Adipocyte (in vitro differentiated cells): ENCODE data around the gene CD177.
"Not testable (repeated sequence)": the region's sequence is repeated elsewhere in the genome, so short reads cannot be mapped to it uniquely, and the experiment has no call there.

Experiments used
- DNase-seq: peaks from one replicate; pipeline ENCODE4 v3.0.0-alpha.2; 2015; ENCODE audit warnings: low read depth
- H3K27me3 ChIP-seq: replicated peaks from 2 replicates; pipeline ENCODE4 v1.7.0; 2013; ENCODE audit warnings: mild to moderate bottlenecking, low read length, moderate library complexity; ENCODE audit not compliant: control insufficient read depth, insufficient read depth
- H3K36me3 ChIP-seq: 2 replicates; pipeline ENCODE4 v1.7.0; 2013; ENCODE audit warnings: low read length, mild to moderate bottlenecking, moderate library complexity; ENCODE audit not compliant: control insufficient read depth, insufficient read depth, severe bottlenecking
- H3K4me1 ChIP-seq: 2 replicates; pipeline ENCODE4 v1.7.0; 2013; ENCODE audit warnings: mild to moderate bottlenecking, low read length, moderate library complexity; ENCODE audit not compliant: control insufficient read depth, insufficient read depth
- H3K4me3 ChIP-seq: 2 replicates; pipeline ENCODE4 v1.7.0; 2013; ENCODE audit warnings: mild to moderate bottlenecking, low read length, moderate library complexity
- H3K9ac ChIP-seq: 2 replicates; pipeline ENCODE4 v1.7.0; 2013; ENCODE audit warnings: mild to moderate bottlenecking, low read length, moderate library complexity
- H3K9me3 ChIP-seq: 2 replicates; pipeline ENCODE4 v1.7.0; 2013; ENCODE audit warnings: mild to moderate bottlenecking, low read length, moderate library complexity; ENCODE audit not compliant: control insufficient read depth

CD177 gene

DNA sequence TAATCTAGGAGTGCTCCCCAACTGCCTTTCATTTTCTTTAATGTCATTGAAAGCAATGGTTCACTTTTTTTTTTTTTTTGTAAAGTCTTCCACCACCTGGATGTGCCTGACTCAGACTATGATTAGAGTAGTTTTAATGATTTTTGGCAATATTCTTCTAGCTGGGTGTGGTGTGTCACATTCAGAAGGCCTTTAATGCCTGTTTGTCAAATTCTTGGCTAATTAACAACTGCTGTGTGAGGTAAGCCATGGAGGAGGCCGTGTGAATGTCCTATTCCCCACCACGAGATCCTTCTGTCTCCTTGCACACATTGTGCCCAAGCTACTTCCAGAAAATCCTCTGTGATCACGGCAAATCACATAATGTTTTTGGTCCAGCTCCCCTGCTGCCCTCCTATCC lies 30.3 kb downstream of the CD177 start:
- H3K4me3 ChIP-seq, H3K27me3 ChIP-seq, H3K9me3 ChIP-seq, H3K4me1 ChIP-seq, H3K36me3 ChIP-seq, DNase-seq, H3K9ac ChIP-seq: not testable (repeated sequence)

GRCh38 chr19:43390903-43391551 lies 37.5 kb downstream of the CD177 start:
- H3K36me3 ChIP-seq, DNase-seq, H3K27me3 ChIP-seq, H3K9ac ChIP-seq, H3K9me3 ChIP-seq, H3K4me1 ChIP-seq, H3K4me3 ChIP-seq: not testable (repeated sequence)

DNA sequence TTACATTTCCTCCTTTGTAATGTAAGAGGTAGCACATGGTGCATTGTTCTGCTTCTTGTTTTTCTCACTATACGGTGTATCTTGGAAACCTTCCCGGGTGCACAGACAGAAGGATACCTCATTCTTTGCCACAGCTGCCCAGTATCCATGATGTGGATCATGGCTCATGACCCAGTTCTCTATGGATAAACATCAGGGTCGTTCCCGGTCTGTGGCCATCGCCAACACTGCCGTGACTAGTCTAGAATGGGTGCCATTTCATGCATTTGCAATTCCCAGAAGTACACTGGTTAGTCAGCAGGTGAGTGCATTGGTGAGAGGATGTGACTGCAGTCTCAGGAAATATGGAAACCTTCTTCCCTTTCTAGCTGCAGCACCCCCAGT lies 38.1 kb downstream of the CD177 start:
- not testable (repeated sequence) for DNase-seq, H3K27me3 ChIP-seq, H3K9ac ChIP-seq, H3K4me1 ChIP-seq, H3K4me3 ChIP-seq, H3K9me3 ChIP-seq, H3K36me3 ChIP-seq

- not testable (repeated sequence) for H3K4me1 ChIP-seq, H3K9ac ChIP-seq, H3K36me3 ChIP-seq, H3K27me3 ChIP-seq, H3K9me3 ChIP-seq, DNase-seq, H3K4me3 ChIP-seq
Measured at GRCh38 chr19:43393501-43393900, 40.0 kb downstream of the CD177 start.

DNA sequence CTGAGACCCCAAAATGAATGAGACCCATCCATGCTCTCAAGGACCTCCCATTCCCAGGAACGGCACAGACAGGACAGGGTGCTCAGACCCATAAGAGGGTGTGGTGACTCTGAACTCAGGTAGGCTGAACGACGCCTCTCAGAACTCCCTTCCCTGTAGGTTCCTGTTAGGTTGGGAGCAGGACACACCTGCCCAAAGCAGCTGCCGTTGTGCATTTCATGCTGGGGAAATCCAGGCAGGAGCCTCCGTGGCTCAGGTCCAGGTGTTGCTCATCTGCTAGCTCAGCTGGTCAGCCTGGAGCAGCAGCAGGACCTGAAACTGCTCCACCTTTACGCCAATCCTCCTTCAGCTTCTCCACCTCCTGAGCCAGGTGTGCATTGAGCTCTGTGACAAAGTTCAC lies 42.1 kb downstream of the CD177 start:
- peaks cover 9% of the 10 kb centered on the region for H3K27me3 ChIP-seq
- H3K36me3 ChIP-seq = no peaks in the 10 kb centered on the region
- peaks cover 5% of the 10 kb centered on the region for H3K4me1 ChIP-seq
- H3K4me3 ChIP-seq = no peak overlapping the region
- DNase-seq = no peak
- H3K9ac ChIP-seq = no peak overlapping the region
- H3K9me3 ChIP-seq = no peaks in the 10 kb centered on the region

- no peak for DNase-seq
- H3K9me3 ChIP-seq = no peaks in the 10 kb centered on the region
- no peaks in the 10 kb centered on the region for H3K36me3 ChIP-seq
- peaks cover 4% of the 10 kb centered on the region for H3K4me1 ChIP-seq
- peaks cover 9% of the 10 kb centered on the region for H3K27me3 ChIP-seq
- H3K4me3 ChIP-seq = no peak overlapping the region
- H3K9ac ChIP-seq = no peak overlapping the region
Measured at GRCh38 chr19:43406297-43406696, 52.8 kb downstream of the CD177 start.

- no peak for DNase-seq
- Histone ChIP-seq H3K9me3 (no peaks in the 10 kb centered on the region), H3K4me3 (no peak overlapping the region), H3K4me1 (peaks cover 4% of the 10 kb centered on the region), H3K27me3 (peaks cover 9% of the 10 kb centered on the region), H3K9ac (no peak overlapping the region), H3K36me3 (no peaks in the 10 kb centered on the region)
Measured at GRCh38 chr19:43407416-43408005, 54.0 kb downstream of the CD177 start.

GRCh38 chr19:43408043-43408442 lies 54.6 kb downstream of the CD177 start:
- Histone ChIP-seq H3K9me3 (no peaks in the 10 kb centered on the region), H3K4me3 (no peak overlapping the region), H3K4me1 (peaks cover 4% of the 10 kb centered on the region), H3K27me3 (peaks cover 6% of the 10 kb centered on the region), H3K9ac (no peak overlapping the region), H3K36me3 (no peaks in the 10 kb centered on the region)
- no peak for DNase-seq

GRCh38 chr19:43409415-43409814 lies 55.9 kb downstream of the CD177 start:
- Histone ChIP-seq H3K36me3 (no peaks in the 10 kb centered on the region), H3K4me1 (peaks cover 4% of the 10 kb centered on the region), H3K9ac (no peak overlapping the region), H3K9me3 (no peaks in the 10 kb centered on the region), H3K27me3 (peaks cover 6% of the 10 kb centered on the region), H3K4me3 (no peak overlapping the region)
- no peak for DNase-seq

- H3K4me1 ChIP-seq = peaks cover 4% of the 10 kb centered on the region
- H3K27me3 ChIP-seq = no peaks in the 10 kb centered on the region
- no peaks in the 10 kb centered on the region for H3K9me3 ChIP-seq
- no peak for DNase-seq
- H3K36me3 ChIP-seq = no peaks in the 10 kb centered on the region
- H3K4me3 ChIP-seq = no peak overlapping the region
- H3K9ac ChIP-seq = no peak overlapping the region
Measured at GRCh38 chr19:43412441-43412840, 59.0 kb downstream of the CD177 start.
